ENCODE data around the gene FNDC3B. TPM values are rescaled to one million over a fixed set of nuclear protein-coding genes. Genes with fewer than 3 reads are reported as not detected.

The FNDC3B gene
- total RNA-seq, 2 donors from 2014 or later = 12.0 to 17.7 TPM

DNA sequence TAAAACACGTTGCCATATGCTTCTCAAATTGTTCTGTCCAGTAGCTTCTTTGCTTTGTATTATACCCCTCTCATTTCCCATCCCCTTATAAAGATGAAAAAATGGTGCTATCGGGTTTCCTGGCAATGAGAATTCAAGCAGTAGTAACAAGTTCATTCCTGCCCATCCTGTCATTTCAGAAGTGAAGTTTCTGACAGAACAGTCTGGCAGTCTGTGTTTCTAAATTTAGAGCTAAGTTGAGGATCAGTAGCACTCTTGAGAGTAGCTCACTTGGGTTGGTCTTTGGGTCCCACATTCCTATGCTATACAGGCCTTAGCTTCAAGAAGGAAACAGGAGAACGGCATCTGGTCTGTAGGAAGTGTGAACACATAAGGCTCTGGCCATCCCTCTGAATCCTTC lies 274.3 kb downstream of the FNDC3B start:
- Mint-ChIP-seq H3K9me3 (no peaks in the 10 kb centered on the region), H3K4me3 (no peak overlapping the region), H3K36me3 (ENCODE audit: insufficient read depth in 2 of 2) (peaks cover 2 to 4% of the 10 kb centered on the region in 2 donors), H3K27ac (no peak overlapping the region), H3K4me1 (ENCODE audit: low read depth) (peaks cover 13% of the 10 kb centered on the region), H3K27me3 (ENCODE audit: low read depth) (no peaks in the 10 kb centered on the region)
- no peak for ATAC-seq (replicated peaks in 1 of 2)
- DNase-seq = no peak

DNA sequence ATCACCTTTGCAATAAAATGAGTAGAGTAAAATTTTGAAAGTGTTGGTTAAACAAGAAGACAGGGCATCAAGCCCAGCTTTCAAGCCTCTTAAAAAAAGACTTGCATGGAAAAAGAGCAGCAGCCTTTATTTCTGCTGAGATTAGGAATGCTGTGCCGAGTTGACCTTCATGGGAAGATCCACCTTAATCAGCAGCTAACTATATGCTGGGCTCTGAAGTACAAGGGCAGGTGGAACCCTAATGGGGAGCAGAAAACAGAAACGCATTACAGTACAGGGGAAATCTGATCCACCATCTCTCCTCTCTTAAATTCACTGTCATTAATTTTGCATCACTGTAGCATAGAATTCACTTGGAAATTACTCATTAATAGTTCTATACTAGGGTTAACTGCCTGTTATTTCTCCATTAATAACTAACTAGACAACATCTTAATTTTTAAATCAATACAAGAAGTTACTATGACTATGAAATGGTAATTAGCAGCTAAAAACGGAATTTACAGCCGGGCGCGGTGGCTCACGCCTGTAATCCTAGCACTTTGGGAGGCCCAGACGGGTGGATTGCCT lies 275.3 kb downstream of the FNDC3B start:
- ATAC-seq (replicated peaks in 1 of 2) (no peak), DNase-seq (no peak)
- H3K36me3 Mint-ChIP-seq (ENCODE audit: insufficient read depth in 2 of 2) = peaks cover 2 to 4% of the 10 kb centered on the region in 2 donors
- H3K4me1 Mint-ChIP-seq (ENCODE audit: low read depth) = peaks cover 13% of the 10 kb centered on the region
- H3K4me3 Mint-ChIP-seq = no peak overlapping the region
- no peaks in the 10 kb centered on the region for H3K27me3 Mint-ChIP-seq (ENCODE audit: low read depth)
- H3K27ac Mint-ChIP-seq = no peak overlapping the region
- no peaks in the 10 kb centered on the region for H3K9me3 Mint-ChIP-seq

DNA sequence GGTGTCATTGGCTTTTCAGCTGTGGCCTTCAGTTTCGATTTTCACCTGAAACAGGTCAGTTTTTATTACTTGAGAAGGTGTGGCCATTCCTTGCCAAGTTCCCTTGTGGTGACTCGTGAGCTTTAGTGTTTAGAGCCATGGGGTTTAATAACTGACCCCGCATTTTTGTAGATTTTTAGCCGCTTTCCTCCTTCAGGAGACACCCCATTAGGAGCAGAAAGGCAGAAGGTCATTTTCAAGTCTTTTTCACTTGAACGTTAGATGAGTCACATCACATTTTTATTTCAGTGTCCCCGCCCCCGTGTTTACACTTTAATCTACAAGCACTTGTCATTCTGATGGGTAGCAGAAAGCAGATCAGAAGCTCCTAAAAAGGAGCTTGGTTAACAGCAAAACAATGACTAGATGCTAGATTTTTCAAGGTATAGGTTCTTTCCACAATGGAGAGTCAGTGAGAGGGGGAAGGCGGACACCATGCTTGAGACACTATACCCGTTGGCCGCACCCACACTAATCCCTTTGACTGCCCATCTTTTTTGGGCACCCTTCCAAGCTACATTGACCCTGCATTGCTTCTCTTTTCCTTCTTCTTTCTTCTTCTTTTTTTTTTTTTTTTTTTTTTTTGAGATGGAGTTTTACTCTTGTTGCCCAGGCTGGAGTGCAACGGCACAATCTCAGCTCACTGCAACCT lies 276.2 kb downstream of the FNDC3B start:
- Mint-ChIP-seq H3K27ac (no peak overlapping the region), H3K36me3 (ENCODE audit: insufficient read depth in 2 of 2) (peaks cover 1% of the 10 kb centered on the region in 2 donors), H3K27me3 (ENCODE audit: low read depth) (no peaks in the 10 kb centered on the region), H3K9me3 (no peaks in the 10 kb centered on the region), H3K4me3 (no peak overlapping the region), H3K4me1 (ENCODE audit: low read depth) (peaks cover 13% of the 10 kb centered on the region)
- DNase-seq (peak; percentile 8 to 23), ATAC-seq (replicated peaks in 1 of 2) (peak; percentile 34 to 58)

DNA sequence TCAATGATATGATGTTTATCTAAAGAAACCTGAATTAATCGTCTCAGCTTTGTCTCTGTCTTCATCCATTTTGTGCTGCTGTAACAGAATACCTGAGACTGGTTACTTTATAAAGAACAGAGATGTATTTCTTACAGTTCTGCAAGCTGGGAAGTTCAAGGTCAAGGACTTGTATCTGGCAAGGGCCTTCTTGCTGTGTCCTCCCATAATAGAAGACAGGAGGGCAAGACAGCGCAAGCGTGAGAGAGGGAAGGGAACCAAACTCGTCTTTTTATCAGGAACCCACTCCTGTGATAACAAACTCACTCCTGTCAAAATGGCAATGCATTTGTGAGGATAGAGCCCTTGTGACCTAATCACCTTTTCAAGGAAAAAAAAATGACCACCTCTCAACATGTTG lies 277.4 kb downstream of the FNDC3B start:
- Mint-ChIP-seq H3K27me3 (ENCODE audit: low read depth) (no peaks in the 10 kb centered on the region), H3K9me3 (no peaks in the 10 kb centered on the region), H3K4me3 (no peak overlapping the region), H3K4me1 (ENCODE audit: low read depth) (peaks cover 13% of the 10 kb centered on the region), H3K27ac (no peak overlapping the region), H3K36me3 (ENCODE audit: insufficient read depth in 2 of 2) (peaks cover 0 to 1% of the 10 kb centered on the region in 2 donors)
- ATAC-seq (replicated peaks in 1 of 2) = no peak
- no peak for DNase-seq

DNA sequence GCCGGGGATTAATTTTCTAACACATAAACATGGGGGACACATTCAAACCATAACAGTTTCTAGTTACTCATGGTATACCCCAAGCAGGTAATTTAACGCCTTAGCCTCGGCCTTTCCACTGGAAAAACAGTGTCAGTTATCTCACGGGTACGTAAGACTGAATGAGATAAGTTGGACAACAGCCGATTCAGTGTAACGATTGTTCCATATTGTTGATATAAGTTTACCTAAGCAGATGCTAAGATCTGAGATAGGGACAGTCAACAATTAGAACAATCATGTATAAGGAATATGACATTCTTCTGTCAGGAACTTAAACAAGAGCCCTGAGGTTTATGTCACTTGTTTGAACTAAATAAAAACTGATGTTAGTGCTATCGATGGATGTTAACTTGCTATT lies 278.1 kb downstream of the FNDC3B start:
- Mint-ChIP-seq H3K4me3 (no peak overlapping the region), H3K36me3 (ENCODE audit: insufficient read depth in 2 of 2) (peaks cover 0 to 1% of the 10 kb centered on the region in 2 donors), H3K9me3 (no peaks in the 10 kb centered on the region), H3K27me3 (ENCODE audit: low read depth) (no peaks in the 10 kb centered on the region), H3K27ac (peak overlapping the region; percentile 38), H3K4me1 (ENCODE audit: low read depth) (peaks cover 13% of the 10 kb centered on the region)
- no peak for DNase-seq
- no peak for ATAC-seq (replicated peaks in 1 of 2)

DNA sequence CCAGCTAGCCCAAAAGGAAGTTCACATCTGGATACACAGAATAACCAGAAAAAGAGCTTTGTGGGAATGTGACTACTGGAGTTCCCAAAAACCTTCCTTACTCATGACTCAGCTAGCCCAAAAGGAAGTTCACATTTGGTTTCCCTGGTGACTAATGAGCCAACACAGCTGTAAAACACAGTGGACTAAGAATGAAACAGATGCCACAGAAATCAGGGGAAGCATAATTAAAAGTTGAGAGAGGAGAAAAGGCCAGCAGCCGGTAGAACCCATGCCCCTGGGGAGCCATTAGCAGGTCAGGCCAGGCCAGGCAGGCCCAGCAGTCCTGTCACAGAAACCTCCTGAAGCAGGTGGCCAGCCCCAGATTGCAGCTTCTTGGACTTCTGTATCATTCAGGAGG lies 278.6 kb downstream of the FNDC3B start:
- Mint-ChIP-seq H3K36me3 (ENCODE audit: insufficient read depth in 2 of 2) (peaks cover 0 to 1% of the 10 kb centered on the region in 2 donors), H3K9me3 (no peaks in the 10 kb centered on the region), H3K27me3 (ENCODE audit: low read depth) (no peaks in the 10 kb centered on the region), H3K4me1 (ENCODE audit: low read depth) (peaks cover 17% of the 10 kb centered on the region), H3K27ac (peak overlapping the region; percentile 38), H3K4me3 (no peak overlapping the region)
- peak in 1 of 2 donors; percentile 56 for ATAC-seq (replicated peaks in 1 of 2)
- DNase-seq = no peak

DNA sequence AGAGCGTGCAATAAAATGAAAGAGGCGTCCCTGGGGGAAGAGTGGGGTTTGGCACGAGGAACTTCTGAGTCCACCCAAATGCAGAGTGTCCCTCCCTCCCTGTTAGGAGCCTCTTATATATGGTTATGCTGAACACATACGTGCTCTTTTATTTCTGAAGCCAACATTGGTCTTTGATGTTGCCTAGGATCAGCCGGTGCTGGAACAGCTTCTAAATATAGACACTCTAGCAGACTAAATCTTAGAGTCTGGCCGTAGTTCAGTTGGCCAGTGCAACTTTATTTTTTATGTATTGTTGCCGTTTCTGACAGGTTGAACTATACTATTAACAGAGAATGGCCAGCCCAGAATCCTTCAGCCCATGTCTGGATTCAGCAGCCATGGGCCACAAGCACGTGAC lies 280.2 kb downstream of the FNDC3B start:
- no peak for ATAC-seq (replicated peaks in 1 of 2)

DNA sequence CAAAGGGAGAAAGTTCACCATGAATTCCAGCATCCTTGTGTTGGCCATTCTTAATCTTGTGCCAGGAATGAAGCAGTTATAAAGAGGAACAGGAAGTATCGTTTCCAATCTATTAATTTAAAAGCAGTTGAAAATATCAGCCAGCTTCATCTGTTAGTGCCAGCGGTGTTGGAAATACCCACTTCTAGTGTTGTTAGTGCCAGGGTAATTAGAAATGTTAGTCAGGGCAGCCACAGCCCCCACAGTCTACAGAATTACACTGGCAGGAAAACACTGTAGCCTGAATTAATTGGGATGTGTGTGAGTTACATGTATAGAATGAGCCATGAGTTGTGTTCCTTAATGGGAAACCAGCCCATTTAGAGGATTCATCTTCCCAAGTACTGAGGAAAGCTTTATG lies 281.1 kb downstream of the FNDC3B start:
- ATAC-seq (replicated peaks in 1 of 2) (no peak), DNase-seq (no peak)
- no peaks in the 10 kb centered on the region for H3K9me3 Mint-ChIP-seq
- peak overlapping the region; percentile 1 for H3K27ac Mint-ChIP-seq
- H3K36me3 Mint-ChIP-seq (ENCODE audit: insufficient read depth in 2 of 2) = no peaks in the 10 kb centered on the region
- peaks cover 28% of the 10 kb centered on the region for H3K4me1 Mint-ChIP-seq (ENCODE audit: low read depth)
- no peaks in the 10 kb centered on the region for H3K27me3 Mint-ChIP-seq (ENCODE audit: low read depth)
- H3K4me3 Mint-ChIP-seq = no peak overlapping the region

More for the DNA sequence above, 280.2 kb downstream of the FNDC3B start:
- no peak for DNase-seq
- Mint-ChIP-seq H3K4me1 (ENCODE audit: low read depth) (peaks cover 29% of the 10 kb centered on the region), H3K27me3 (ENCODE audit: low read depth) (no peaks in the 10 kb centered on the region), H3K27ac (peak overlapping the region; percentile 35), H3K9me3 (no peaks in the 10 kb centered on the region), H3K4me3 (no peak overlapping the region), H3K36me3 (ENCODE audit: insufficient read depth in 2 of 2) (no peaks in the 10 kb centered on the region)

DNA sequence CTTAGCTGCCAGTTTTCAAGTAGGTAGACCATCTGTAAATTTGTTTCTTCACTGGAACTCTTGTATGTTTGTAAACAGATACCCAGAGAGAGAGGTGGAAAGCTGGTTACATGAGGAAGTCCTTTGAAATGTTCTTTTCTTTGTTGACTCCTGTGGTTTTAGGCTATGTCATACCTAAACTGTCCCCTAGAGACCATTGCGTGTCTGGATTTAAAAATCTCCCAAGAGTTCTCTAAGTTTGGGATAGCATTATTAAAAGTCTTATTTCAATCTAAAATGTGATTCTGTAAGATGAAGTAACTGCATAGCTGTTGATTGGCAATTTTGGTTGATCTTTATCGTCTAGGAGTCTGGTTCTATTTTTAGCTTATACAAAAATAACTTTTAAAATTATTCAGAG lies 281.7 kb downstream of the FNDC3B start:
- Mint-ChIP-seq H3K9me3 (no peaks in the 10 kb centered on the region), H3K4me1 (ENCODE audit: low read depth) (peaks cover 25% of the 10 kb centered on the region), H3K27ac (no peak overlapping the region), H3K36me3 (ENCODE audit: insufficient read depth in 2 of 2) (no peaks in the 10 kb centered on the region), H3K4me3 (no peak overlapping the region), H3K27me3 (ENCODE audit: low read depth) (no peaks in the 10 kb centered on the region)
- ATAC-seq (replicated peaks in 1 of 2) (no peak), DNase-seq (no peak)

DNA sequence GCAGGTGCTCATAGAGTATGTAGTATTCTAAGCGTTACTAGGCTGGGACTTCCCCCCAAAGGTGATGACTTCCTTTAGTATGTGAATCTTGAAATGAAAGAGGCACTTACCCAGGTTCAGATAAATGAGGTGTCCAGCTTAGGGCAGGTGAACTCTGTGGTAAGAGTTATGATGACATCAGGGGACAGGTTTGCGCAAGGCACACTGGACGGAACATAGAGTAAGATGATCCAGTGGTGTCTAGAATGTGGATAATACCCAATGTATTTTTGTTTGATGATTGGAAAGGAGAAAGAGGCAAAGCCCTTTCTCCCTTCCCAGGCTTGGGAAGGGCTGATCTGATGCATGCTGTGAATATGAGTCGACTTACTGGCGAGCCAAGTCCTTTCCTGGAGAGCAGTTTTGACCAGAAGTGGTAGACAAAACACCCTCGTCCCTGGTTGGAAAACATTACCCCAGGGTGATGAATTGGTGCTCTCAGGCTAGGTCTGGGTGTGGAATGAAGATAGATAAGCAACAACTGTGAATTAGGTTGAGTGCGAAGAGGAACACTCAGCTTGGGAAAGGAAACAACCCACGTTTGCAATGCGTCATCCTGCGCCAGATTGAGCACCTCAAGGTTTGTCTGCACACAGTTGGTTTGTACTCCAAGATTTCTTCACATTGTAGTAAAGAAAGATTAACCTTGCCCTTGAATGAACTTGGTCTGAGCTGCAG lies 284.7 kb downstream of the FNDC3B start:
- H3K4me3 Mint-ChIP-seq = peak overlapping the region; percentile 3 to 35
- no peaks in the 10 kb centered on the region for H3K27me3 Mint-ChIP-seq (ENCODE audit: low read depth)
- H3K9me3 Mint-ChIP-seq = no peaks in the 10 kb centered on the region
- ATAC-seq (replicated peaks in 1 of 2) (peak; percentile 88), DNase-seq (peak; percentile 25 to 50)
- peaks cover 16% of the 10 kb centered on the region for H3K4me1 Mint-ChIP-seq (ENCODE audit: low read depth)
- peak overlapping the region; percentile 68 for H3K27ac Mint-ChIP-seq
- H3K36me3 Mint-ChIP-seq (ENCODE audit: insufficient read depth in 2 of 2) = no peaks in the 10 kb centered on the region

DNA sequence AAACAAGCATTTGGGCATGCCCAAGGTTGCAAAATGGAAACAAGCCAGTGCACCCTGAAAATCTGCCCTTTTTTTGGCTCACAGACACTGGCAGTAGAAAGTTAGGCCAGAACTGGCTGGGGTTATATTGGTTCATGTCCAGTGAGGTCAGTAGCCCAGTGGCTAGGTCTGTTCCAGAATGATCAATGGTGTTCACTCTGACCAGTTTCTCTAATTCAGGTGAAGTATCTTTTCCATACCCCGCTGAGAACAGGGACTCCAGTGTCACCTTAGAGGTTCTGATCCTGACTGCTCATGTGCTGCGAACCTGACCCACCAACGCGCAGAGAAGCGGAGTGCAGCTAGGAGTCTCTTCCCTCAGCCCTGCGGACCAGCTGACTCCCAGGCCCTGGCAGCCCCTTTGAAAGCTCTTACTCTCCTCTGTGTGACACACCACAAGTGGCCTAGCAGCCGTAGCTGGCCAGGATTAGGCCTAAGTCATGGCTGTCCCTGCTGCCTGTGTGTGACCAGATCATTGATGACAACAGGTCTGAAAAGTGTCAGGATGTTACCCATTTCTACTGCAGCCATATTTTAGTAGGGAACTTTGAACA lies 285.3 kb downstream of the FNDC3B start:
- H3K27ac Mint-ChIP-seq = no peak overlapping the region

DNA sequence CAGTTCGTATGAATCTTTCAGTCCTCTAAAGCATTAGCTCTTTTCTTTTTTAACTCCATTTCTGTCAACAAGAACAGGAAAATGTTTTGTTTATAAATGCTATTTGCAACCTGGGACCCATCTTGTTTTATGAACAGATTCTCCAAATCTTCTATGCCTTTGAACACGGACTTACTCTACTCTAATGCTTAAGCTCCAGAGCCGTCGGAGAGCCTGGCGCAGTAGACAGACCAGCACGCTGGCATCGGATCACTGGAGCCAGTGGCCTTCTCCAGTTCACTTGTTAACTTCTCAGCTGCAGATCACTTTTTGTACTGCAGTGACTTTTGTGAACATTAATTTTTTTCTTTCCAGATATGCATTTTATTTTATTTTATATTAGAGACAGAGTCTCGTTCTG lies 286.1 kb downstream of the FNDC3B start:
- Mint-ChIP-seq H3K27me3 (ENCODE audit: low read depth) (no peaks in the 10 kb centered on the region), H3K9me3 (no peaks in the 10 kb centered on the region), H3K27ac (peak overlapping the region; percentile 55), H3K4me3 (no peak overlapping the region), H3K4me1 (ENCODE audit: low read depth) (peaks cover 16% of the 10 kb centered on the region), H3K36me3 (ENCODE audit: insufficient read depth in 2 of 2) (no peaks in the 10 kb centered on the region)
- ATAC-seq (replicated peaks in 1 of 2) (no peak), DNase-seq (no peak)

More for the DNA sequence above, 285.3 kb downstream of the FNDC3B start:
- Mint-ChIP-seq H3K9me3 (no peaks in the 10 kb centered on the region), H3K4me1 (ENCODE audit: low read depth) (peaks cover 16% of the 10 kb centered on the region), H3K36me3 (ENCODE audit: insufficient read depth in 2 of 2) (no peaks in the 10 kb centered on the region), H3K4me3 (no peak overlapping the region), H3K27me3 (ENCODE audit: low read depth) (no peaks in the 10 kb centered on the region)
- ATAC-seq (replicated peaks in 1 of 2) = peak in 1 of 2 donors; percentile 8
- no peak for DNase-seq

DNA sequence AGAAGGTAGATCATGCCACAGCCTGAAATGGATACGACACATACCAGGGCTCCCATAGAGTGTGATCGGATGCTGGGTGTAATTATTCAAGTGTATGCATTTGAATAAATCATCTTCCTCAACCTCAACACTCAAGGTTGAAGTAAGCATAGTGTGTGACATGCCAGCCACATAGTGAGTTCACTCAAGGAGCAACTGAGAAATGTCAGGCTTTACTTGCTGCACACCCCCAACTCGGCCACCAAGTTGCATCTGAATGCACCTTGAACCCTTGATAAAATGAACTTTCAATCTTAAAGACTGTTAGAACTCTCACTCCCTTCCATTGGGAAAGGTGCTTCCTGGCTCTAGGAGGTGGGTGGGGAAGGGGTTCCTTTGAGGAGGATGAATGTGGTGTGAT lies 287.6 kb downstream of the FNDC3B start:
- H3K27ac Mint-ChIP-seq = no peak overlapping the region
- ATAC-seq (replicated peaks in 1 of 2) (no peak), DNase-seq (no peak)
- no peak overlapping the region for H3K4me3 Mint-ChIP-seq
- no peaks in the 10 kb centered on the region for H3K9me3 Mint-ChIP-seq
- H3K27me3 Mint-ChIP-seq (ENCODE audit: low read depth) = no peaks in the 10 kb centered on the region
- H3K36me3 Mint-ChIP-seq (ENCODE audit: insufficient read depth in 2 of 2) = no peaks in the 10 kb centered on the region
- peaks cover 16% of the 10 kb centered on the region for H3K4me1 Mint-ChIP-seq (ENCODE audit: low read depth)
